Activated CD4-positive, alpha-beta T cell treated with anti-CD3 and anti-CD28 coated beads, Interleukin-10, Interleukin-2, amounts not matched to agents 100 ng/mL and 50 ng/mL, durations not matched to agents 16 hours and 8 hours (primary cell): Measurements from ENCODE around the gene MINDY4.

Experiments used
- DNase-seq: peaks from one replicate; pipeline ENCODE4 v3.0.0-alpha.2; 2020

The MINDY4 gene

GRCh38 chr7:30906014-30906413 is 134.8 kb downstream of the MINDY4 start:
- DNase-seq = no peak

GRCh38 chr7:30906515-30907240 is 135.5 kb downstream of the MINDY4 start:
- DNase-seq = no peak

- no peak for DNase-seq
These were observed 136.5 kb downstream of the MINDY4 start for GRCh38 chr7:30907527-30908267.

- DNase-seq = no peak
These were observed 137.5 kb downstream of the MINDY4 start for GRCh38 chr7:30908681-30909080.

GRCh38 chr7:30909431-30909830 is 138.2 kb downstream of the MINDY4 start:
- DNase-seq = no peak

- DNase-seq = no peak
These were observed 139.3 kb downstream of the MINDY4 start for GRCh38 chr7:30910411-30911073.

- DNase-seq = no peak
These were observed 139.9 kb downstream of the MINDY4 start for GRCh38 chr7:30911133-30911532.

- DNase-seq = no peak
These were observed 140.3 kb downstream of the MINDY4 start, which contains the start of gene AQP1 for GRCh38 chr7:30911561-30911969. Gene AQP1 (plus strand): TSS chr7:30911853. CDS start chr7:30911910, 57 bp downstream.

- DNase-seq = no peak
These were observed 141.0 kb downstream of the MINDY4 start for GRCh38 chr7:30912021-30912730.

- no peak for DNase-seq
These were observed 141.4 kb downstream of the MINDY4 start for GRCh38 chr7:30912731-30912985.

- DNase-seq = no peak
These were observed 142.0 kb downstream of the MINDY4 start for GRCh38 chr7:30912986-30913811.

GRCh38 chr7:30913821-30914515 is 142.8 kb downstream of the MINDY4 start:
- no peak for DNase-seq

GRCh38 chr7:30914596-30914995 is 143.4 kb downstream of the MINDY4 start:
- peak; percentile 5 for DNase-seq

- no peak for DNase-seq
These were observed 143.9 kb downstream of the MINDY4 start for GRCh38 chr7:30915005-30915601.

GRCh38 chr7:30915751-30916150 is 144.5 kb downstream of the MINDY4 start:
- no peak for DNase-seq

- DNase-seq = no peak
These were observed 145.0 kb downstream of the MINDY4 start for GRCh38 chr7:30916255-30916654.

- no peak for DNase-seq
These were observed 145.6 kb downstream of the MINDY4 start for GRCh38 chr7:30916767-30917166.

GRCh38 chr7:30917216-30917893 is 146.1 kb downstream of the MINDY4 start:
- no peak for DNase-seq

GRCh38 chr7:30918676-30919075 is 147.5 kb downstream of the MINDY4 start:
- no peak for DNase-seq

- no peak for DNase-seq
These were observed 148.9 kb downstream of the MINDY4 start for GRCh38 chr7:30920021-30920583.
